RWPE2 (cell line): Measurements from ENCODE around the gene RAET1E.
A peak's percentile ranks its signal among the peaks of the same experiment; 100 is the strongest.
"Not testable (repeated sequence)": the region's sequence is repeated elsewhere in the genome, so short reads cannot be mapped to it uniquely, and the experiment has no call there.

Source experiments
- ATAC-seq: fragments of 200-7000 bp; cut with Tn5 transposase; 3 replicates; pipeline ENCODE4 v1.9.1; 2021; ENCODE audit warnings: low read depth
- DNase-seq: peaks from one replicate; pipeline ENCODE4 v3.0.0-alpha.2; 2020; ENCODE audit warnings: low spot score
- H3K27ac ChIP-seq: fragments of 450-650 bp; 2 replicates; pipeline ENCODE4 v1.5.1; 2017; ENCODE audit warnings: mild to moderate bottlenecking; ENCODE audit not compliant: poor library complexity, severe bottlenecking
- H3K27me3 ChIP-seq: fragments of 250-450 bp; sonication (Bioruptor Pico); 2 replicates; pipeline ENCODE4 v1.5.1; 2021; ENCODE audit warnings: mild to moderate bottlenecking, moderate library complexity; ENCODE audit not compliant: insufficient read depth, poor library complexity, severe bottlenecking
- H3K36me3 ChIP-seq: fragments of 250-450 bp; sonication (Bioruptor Pico); 2 replicates; pipeline ENCODE4 v1.5.1; 2020; ENCODE audit warnings: low read depth, mild to moderate bottlenecking, moderate library complexity
- H3K4me1 ChIP-seq: fragments of 250-450 bp; sonication (Bioruptor Pico); 2 replicates; pipeline ENCODE4 v1.5.1; 2021; ENCODE audit warnings: mild to moderate bottlenecking, moderate library complexity; ENCODE audit not compliant: insufficient read depth, poor library complexity, severe bottlenecking
- H3K4me3 ChIP-seq: fragments of 250-450 bp; sonication (Bioruptor Pico); 2 replicates; pipeline ENCODE4 v1.5.1; 2021; ENCODE audit warnings: mild to moderate bottlenecking, moderate library complexity; ENCODE audit not compliant: severe bottlenecking
- H3K9me3 ChIP-seq: fragments of 250-450 bp; sonication (Bioruptor Pico); 2 replicates; pipeline ENCODE4 v1.5.1; 2021; ENCODE audit warnings: mild to moderate bottlenecking, moderate library complexity; ENCODE audit not compliant: severe bottlenecking
- CTCF ChIP-seq: fragments of 450-650 bp; IDR thresholded peaks from one replicate; pipeline ENCODE4 v1.5.1; 2017; ENCODE audit warnings: mild to moderate bottlenecking, moderate library complexity; ENCODE audit not compliant: poor library complexity, severe bottlenecking

The RAET1E gene

GRCh38 chr6:149895048-149895590 is 2.8 kb downstream of the RAET1E start:
- peak overlapping the region; percentile 87 for H3K27ac ChIP-seq
- peak; percentile 24 for TF ChIP-seq CTCF
- no peak overlapping the region for H3K4me3 ChIP-seq
- DNase-seq (no peak), ATAC-seq (peak; percentile 31; the same call in 2 of the 3 replicates)
- no peaks in the 10 kb centered on the region for H3K27me3 ChIP-seq
- H3K4me1 ChIP-seq, result peaks cover 51% of the 10 kb centered on the region
- H3K36me3 ChIP-seq, result no peaks in the 10 kb centered on the region
- H3K9me3 ChIP-seq, result no peaks in the 10 kb centered on the region

DNA sequence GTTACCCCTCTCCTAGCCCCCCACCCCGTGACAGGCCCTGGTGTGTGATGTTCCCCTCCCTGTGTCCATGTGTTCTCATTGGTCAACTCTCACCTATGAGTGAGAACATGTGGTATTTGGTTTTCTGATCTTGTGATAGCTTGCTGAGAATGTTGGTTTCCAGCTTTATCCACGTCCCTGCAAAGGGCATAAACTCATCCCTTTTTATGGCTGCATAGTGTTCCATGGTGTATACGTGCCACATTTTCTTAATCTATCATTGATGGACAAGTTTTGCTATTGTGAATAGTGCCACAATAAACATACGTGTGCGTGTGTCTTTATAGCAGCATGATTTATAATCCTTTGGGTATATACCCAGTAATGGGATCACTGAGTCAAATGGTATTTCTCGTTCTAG is 6.0 kb downstream of the RAET1E start:
- not testable (repeated sequence) for ATAC-seq, DNase-seq, H3K9me3 ChIP-seq, H3K36me3 ChIP-seq, H3K27me3 ChIP-seq, H3K4me3 ChIP-seq
- Histone ChIP-seq H3K27ac (peak overlapping the region; percentile 93), H3K4me1 (peaks cover 67% of the 10 kb centered on the region)

- Histone ChIP-seq H3K27me3 (no peaks in the 10 kb centered on the region), H3K9me3 (no peaks in the 10 kb centered on the region), H3K36me3 (no peaks in the 10 kb centered on the region), H3K4me3 (no peak overlapping the region), H3K27ac (peak overlapping the region; percentile 93), H3K4me1 (peaks cover 67% of the 10 kb centered on the region)
- DNase-seq (no peak), ATAC-seq (no peak)
- no peak for TF ChIP-seq CTCF
These were observed 6.7 kb downstream of the RAET1E start for GRCh38 chr6:149891259-149891658.

DNA sequence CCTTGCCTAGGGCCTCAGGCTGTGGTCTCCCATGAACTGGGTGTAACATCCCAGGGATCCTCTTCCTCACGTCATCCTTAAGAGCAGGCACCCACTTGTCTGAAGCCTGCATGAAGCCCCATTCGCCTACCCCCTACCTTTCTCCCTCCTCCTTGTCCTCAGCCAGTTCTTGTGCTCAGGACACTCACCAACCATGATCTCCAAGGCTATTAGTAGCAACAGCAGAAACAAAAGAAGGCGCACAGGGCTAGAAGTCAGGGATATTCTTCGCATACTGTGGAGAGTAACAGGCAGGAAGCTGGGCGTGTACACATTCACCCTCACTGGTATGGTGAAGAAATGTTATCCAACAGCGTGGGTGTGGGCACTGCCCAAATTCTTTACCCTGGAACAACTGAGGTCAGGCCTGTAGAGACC is 7.3 kb downstream of the RAET1E start:
- peak; percentile 66 for ATAC-seq
- H3K4me1 ChIP-seq, result peaks cover 66% of the 10 kb centered on the region
- H3K36me3 ChIP-seq, result no peaks in the 10 kb centered on the region
- no peak overlapping the region for H3K4me3 ChIP-seq
- no peak for TF ChIP-seq CTCF
- no peaks in the 10 kb centered on the region for H3K27me3 ChIP-seq
- DNase-seq, result no peak
- H3K27ac ChIP-seq, result peak overlapping the region; percentile 93
- no peaks in the 10 kb centered on the region for H3K9me3 ChIP-seq

DNA sequence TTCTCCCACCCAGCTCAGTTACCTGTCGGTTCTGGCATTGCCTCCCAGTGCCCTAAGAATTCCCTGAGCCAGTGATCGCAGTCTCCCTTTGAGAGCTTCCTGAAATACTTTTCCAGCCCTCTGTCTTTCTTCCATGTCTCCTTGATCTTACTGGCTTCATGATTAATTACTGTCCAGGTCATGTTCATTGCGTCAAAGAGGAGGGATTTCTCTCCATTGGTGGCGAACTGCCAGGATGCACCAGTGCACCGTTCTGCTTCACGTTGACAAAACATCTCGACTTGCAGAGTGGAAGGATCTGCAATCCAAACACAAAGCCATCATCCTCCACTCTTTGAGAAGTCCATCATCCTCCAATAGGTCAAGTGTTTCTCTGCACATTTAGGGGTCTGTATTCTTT is 8.6 kb downstream of the RAET1E start:
- Histone ChIP-seq H3K27ac (peak overlapping the region; percentile 93), H3K4me1 (peaks cover 60% of the 10 kb centered on the region), H3K36me3 (no peaks in the 10 kb centered on the region), H3K9me3 (no peaks in the 10 kb centered on the region), H3K27me3 (no peaks in the 10 kb centered on the region), H3K4me3 (no peak overlapping the region)
- no peak for ATAC-seq
- DNase-seq, result no peak
- TF ChIP-seq CTCF, result no peak
